ENCODE results near the gene CROCC2.

- TF ChIP-seq CTCF (IDR thresholded peaks at IDR 0.05) (no peak), POLR2A (IDR thresholded peaks at IDR 0.05) (no peak)
These were observed 93.9 kb downstream of the CROCC2 start for GRCh38 chr2:240999873-241000541.
